CD4-positive, alpha-beta T cell treated with Interleukin-15 for 4 hours (primary cell): Measurements from ENCODE around the gene MEST.
"Not testable (repeated sequence)": the region's sequence is repeated elsewhere in the genome, so short reads cannot be mapped to it uniquely, and the experiment has no call there.

Source experiments
- DNase-seq: peaks from one replicate; pipeline ENCODE4 v3.0.0-alpha.2; 2020; ENCODE audit warnings: low spot score

MEST gene, protein sequence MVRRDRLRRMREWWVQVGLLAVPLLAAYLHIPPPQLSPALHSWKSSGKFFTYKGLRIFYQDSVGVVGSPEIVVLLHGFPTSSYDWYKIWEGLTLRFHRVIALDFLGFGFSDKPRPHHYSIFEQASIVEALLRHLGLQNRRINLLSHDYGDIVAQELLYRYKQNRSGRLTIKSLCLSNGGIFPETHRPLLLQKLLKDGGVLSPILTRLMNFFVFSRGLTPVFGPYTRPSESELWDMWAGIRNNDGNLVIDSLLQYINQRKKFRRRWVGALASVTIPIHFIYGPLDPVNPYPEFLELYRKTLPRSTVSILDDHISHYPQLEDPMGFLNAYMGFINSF

DNA sequence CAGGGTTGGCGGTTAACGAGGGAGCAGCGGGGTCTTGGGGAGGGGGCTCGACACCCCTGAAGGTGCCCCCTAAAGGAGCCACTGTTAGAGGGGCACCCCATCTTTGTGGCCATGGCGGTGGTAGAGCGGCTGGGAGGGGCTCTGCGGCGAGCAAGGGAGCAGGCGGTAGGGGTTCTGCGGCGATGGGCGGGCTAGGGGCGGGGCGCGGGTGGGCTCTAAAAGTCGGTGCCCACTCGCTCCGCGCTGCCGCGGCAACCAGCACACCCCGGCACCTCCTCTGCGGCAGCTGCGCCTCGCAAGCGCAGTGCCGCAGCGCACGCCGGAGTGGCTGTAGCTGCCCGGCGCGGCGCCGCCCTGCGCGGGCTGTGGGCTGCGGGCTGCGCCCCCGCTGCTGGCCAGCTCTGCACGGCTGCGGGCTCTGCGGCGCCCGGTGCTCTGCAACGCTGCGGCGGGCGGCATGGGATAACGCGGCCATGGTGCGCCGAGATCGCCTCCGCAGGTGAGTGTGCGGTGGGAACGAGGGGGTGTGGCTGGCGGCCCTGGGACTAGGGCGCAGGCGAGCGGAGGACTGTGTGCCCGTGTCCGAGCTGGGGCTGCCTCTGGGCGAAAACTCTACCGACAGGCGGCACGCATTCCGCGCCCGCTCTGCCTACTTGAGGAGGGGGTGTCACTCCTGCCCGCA lies at the start of gene MEST:
MEST (plus strand) TSS at position 245 of the 682 bp plus-strand sequence; CDS start at position 474, 229 bp downstream.
- DNase-seq = no peak

DNA sequence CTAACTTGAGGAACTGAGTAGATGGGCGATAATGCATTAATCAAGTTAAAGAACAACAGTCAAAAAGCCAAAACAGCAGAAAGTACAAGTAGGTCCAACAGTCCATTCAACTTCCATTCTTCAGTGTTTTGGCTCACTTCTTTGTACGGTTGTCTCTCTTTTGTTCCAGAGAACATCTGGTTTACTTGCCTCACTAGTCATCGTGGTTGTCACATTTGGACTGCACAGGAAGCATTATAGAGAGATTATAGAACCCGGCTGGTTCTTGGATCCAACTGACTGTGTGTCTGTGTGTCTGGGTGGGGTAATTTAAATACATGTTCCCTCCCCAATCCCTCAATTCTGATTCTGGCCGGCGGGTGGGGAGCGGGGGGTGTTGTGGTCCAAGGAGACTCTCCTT lies 49.3 kb upstream of the MEST start:
- DNase-seq = no peak

DNA sequence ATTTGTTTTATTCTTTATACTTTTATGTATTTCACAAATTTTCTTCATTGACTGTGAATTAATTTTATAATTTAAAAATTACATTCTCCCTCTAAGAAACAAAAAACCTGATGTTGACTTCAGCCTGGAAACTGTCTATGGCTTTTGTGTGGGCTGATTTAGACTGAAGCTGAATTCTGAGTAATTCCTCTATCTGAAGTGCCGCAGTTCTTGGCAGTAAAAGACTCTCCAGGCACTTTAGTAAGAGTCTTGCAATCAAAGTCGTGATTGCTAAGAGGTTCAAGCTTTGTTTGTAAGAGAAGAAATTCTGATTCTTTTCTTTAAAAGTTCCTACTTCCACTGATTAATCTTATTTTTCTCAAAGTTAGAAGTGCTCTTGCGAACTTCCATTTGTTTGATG lies 47.7 kb upstream of the MEST start:
- no peak for DNase-seq

DNA sequence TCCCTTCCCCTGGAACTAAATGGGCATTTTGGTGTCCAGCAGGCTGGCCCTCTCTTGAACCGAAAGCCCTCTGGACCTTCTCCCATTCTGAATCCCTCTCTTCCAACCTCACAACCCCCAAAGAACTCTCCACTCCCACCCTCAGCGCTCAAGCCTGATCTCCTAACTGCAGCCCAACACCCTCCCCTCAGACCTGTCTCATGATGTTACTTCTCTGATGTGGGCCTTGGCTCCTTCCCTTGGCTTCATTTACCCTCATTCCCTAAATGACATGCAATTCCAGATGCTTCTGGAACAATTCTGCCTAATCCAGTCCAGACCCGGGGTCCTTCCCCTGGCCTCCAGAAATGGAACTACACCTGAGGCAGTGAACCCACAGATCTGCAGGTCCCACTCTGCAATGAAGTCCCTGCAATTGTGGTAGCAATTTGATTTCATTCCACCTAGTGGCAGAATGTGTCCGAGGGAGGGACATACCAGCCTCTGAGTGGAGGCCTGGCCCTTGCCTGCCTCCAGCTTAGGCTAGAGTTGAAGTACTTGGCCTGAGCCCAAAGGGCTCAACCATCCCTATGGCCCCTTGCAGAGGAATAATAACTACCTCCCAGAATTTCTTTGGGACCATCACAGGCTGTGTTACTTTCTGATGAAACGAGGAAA lies 47.0 kb upstream of the MEST start:
- DNase-seq = no peak

DNA sequence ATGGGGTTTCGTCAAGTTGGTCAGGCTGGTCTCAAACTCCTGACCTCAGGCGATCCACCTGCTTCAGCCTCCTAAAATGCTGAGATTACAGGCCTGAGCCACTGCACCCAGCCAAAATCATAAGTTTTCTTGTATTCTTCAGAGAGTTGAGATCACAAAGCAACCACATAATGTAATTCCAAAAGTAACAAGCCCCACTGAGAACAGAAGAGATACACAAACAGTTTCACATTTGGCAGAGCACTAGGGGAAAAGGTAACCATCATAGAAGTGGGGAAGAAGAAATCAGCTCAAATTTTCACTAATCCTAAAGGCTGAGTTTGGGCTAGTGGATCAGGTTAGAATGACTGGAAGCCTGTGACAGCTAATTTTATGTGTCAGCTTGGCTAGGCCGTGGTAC lies 45.6 kb upstream of the MEST start:
- DNase-seq = no peak

DNA sequence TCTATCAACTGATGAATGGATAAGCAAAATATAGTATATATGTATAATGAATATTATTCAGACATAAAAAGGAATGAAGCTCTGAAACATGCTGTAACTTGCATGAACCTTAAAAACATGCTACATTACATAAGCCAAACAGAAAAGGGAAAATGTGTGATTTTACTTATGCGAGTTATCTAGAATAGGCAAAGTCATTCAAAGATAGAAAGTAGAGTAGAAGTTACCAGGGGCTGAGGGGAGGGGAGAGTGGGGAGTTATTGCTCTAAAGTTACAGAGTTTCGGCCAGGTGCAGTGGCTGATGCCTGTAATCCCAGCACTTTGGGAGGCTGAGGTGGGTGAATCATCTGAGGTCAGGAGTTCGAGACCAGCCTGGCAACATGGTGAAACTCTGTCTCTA lies 40.5 kb upstream of the MEST start:
- not testable (repeated sequence) for DNase-seq

DNA sequence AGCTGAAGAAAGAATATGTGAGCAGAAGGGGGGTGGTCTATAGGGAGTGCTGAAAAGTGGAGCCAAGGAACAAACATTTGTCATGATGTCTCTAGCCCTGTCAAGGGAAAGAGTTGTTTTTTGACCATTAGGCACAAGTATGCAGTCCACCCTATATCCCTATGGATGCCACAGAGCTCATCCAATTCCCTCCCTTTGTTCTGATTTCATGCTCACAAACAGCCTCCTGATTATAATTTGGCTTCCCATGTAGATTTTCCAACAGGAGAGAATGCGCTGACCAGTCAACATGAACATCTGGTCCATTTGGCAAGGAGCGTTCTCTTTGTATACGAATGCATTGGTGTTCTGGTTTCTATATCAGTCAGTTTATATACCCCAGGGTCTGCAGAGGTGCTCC lies 38.9 kb upstream of the MEST start:
- DNase-seq = no peak

DNA sequence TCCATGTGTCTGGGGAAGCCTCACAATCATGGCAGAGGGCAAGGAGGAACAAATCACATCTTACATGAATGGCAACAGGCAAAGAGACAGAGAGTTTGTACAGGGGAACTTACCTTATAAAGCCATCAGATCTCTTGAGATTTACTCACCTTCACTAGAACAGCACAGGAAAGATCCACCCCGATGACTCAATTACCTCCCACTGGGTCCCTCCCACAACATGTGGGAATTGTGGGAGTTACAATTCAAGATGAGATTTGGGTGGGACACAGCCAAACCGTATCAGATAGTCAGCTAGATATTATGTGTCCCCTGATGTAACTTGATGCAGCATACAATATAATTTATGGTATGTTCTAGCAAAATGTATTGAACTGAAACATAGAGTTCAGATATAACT lies 36.9 kb upstream of the MEST start:
- no peak for DNase-seq

DNA sequence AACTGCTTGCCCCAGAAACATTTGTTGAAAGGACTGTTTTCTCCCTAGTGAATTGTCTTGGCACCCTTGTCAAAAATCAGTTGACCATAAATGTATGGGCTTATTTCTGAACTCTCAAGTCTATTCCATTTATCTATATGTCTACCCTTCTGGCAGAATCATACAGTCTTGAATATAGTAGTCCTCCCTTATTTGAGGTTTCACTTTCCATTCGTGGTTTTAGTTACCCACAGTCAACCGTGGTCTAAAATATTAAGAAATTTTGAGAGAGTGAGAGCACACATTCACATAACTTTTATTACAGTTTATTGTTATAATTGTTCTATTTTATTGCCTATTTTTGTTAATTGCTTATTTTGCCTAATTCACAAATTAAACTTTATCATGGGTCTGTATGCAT lies 33.6 kb upstream of the MEST start:
- DNase-seq = no peak

DNA sequence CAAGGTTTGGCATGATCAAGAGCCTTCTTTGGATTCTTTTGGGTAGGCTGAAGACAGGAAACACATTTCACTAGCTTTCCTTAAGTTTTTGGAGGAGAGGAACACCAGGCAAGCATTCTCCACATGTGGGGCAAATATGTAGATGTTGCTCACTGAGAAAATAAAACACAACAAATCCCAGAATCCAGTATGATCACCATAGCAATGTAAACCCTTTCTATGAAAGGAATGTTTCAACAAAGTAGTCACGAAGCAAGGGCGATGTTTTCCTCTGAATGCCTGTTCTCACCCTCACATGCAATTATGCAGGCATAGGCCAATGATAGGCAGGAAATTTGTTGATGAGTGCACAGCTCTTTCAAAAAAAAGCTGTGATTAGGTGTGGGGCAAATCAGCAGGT lies 30.6 kb upstream of the MEST start:
- DNase-seq = no peak

DNA sequence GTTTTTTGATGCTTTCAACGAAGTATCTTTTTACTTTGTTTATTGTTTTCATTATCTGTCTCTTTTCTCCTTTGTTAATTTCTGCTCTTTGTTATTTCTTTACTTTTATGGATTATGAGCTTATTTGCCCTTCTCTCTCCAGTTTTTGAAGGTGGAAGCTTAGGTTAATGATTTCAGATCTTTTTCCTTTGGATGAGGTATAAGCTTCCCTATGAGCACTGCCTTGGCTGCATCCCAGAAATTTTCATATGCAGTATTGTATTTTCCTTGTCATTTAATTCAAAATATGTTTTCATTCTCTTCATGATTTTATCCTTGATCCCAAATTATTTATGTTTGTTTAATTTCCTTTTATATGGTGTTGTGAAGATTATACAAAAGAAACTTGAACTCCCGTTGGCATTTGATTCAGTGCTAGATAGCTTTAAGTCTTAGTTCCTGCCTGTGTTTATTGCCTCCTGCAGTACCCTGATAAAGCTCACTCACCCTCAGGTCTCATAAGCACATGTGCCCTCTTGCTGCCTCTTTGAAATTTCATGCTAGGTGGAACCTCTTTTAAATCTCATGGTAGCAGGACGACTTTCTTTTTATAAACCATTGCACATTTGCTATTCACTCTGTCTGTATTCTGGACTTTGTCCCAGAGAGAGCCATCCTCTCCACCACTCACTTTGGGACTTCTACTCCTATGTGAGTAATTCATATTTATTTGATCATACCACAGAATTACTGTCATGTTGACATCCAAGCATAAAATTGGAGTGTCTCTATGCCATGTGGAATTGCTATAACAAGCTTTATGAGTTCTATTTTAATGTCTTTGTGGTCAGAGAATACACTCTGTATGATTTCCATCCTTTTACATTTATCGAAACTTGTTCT lies 28.1 kb upstream of the MEST start:
- no peak for DNase-seq

DNA sequence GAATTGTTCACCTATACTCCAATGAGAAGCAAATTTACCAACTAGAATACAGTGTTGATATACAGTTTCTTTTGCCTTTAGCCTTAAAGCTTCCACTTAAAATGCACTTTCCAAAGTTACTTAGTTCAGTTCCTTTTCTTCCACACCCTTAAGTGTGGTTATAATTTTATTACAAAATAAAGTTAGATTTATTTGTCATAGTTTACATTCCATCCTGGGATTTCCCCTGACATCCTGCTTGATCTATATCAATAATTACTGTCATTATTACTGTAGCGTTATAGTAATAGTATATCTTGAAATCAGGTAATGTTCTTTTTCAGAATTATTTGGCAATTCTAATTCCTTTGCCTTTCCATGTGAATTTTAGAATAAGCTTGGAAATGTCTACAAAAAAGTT lies 23.3 kb upstream of the MEST start:
- no peak for DNase-seq

DNA sequence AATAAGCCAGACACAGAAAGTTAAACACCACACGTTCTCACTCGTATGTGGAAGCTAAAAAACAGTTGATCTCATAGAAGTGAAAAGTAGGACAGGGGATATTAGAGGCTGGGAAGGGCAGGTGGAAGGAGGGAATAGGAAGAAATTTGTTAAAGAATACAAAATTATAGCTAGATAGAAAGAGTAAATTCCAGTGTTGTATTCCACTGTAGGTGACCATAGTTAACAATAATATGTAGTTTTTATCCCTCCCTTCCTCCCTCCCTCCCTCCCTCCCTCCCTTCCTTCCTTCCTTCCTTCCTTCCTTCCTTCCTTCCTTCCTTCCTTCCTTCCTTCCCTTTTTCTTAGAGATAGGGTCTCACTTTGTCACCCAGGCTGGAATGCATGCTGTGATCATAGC lies 19.9 kb upstream of the MEST start:
- no peak for DNase-seq

DNA sequence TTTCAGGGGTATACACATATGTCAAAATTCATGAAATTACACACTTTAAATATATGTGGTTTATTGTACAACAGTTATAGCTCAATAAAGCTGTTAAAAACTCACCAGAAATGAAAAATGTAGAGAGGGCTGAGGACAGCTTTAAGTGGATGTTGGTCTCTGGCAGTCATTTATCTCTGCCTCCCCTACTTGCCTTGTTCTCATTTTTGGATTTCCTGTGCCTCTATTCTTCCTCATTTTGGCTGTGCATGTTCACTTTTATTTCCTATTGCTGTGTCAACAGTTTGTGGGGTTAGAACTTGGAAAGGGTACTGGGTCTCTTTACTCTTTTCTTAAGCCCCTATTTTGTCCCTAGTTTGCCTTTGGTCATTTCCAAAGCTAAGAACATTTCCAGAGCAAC lies 18.6 kb upstream of the MEST start:
- DNase-seq = no peak

DNA sequence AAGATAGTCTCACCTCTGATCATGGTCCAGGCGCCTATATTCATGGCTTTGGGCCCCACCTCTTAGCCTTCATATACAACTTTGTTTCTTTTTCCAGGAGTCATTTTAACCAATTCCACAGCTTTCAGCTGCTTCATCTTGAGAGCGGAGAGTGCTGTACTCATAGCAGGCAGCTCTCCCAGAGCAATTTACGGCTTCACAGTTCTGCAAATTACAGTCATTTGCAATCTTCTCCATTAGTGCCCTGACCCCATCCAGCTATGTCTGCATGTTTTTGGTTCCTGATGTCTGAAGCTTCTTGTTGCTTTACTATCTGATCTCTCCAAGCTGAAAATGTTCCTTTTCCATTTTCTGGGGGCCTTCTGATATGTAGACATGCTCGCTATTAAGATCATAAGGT lies 18.0 kb upstream of the MEST start:
- no peak for DNase-seq

DNA sequence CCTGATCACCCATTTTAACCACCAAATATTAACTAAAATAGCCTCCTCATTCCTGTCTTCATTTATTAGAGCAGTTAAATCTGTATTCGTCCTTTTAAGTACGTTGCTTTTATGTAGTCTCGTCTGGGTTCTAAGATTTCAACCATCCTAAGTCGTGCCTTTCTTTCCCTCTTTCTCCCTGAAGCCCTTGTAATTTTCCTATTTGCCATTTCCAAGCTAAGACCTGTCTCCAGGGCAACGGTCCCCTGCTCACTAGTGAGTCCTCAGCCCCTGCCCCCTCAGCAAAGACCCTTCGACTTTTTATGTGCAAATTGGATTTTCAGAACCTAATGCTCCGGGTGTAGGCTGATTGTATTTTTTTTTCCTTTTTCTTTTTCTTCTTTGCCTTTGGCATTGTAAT lies 16.1 kb upstream of the MEST start:
- DNase-seq = no peak

DNA sequence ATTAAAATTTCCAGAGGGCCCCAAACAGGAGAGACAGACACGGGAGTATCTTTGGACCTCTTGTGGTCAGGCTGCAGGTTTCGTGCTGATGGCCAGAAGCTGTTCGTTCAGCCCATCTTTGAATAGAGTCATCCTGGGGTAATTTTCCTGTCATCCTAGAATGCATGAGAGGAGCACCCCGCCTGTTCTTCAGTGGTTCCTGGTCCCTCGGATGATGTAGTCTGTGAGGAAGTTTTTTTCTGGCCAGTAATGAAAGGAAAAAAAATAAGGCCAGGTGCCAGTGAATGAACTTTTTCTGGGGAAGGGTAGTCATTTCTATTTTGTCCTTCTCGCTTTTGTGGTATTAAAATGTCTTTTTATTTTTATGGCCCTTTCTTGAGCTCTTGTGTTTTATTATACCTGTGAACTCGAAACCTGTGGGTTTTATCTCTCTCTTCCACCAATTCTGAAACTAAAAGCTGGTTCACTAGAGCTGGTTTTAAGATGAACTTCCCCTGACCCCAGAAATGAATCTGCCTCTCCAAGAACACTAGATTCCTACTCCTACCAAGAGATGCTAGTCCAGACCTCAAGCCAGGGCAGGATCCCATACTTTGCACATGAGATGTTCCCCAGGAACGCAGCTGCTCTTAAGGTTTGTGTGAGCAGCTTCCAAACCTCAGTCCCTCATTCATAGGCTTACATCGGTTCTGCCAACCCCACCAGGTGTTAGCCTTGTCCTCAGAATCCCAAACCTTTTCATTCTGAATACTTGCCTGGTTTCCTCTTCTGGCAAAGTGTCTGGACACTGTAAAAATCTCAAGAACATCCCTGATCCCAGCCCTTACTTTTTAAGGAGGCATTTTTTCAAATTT lies 15.4 kb upstream of the MEST start:
- DNase-seq = no peak

DNA sequence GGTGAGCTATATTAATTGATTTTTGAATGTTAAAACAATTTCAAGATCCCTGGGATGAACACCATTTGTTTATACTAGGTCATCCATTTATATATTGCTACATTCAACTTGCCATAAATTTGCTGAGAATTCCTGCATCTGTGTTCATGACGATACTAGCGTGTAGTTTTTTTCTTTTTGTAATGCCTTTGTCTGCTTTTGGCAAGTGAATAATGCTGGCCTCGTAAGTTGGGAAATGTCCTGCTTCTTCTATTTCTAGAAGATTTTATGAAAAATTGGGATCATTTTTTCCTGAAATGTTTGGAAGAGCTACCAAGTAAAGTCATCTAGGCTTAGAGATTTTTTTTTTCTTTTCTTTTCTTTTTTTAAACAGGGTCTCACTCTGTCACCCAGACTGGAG lies 12.9 kb upstream of the MEST start:
- DNase-seq = no peak

DNA sequence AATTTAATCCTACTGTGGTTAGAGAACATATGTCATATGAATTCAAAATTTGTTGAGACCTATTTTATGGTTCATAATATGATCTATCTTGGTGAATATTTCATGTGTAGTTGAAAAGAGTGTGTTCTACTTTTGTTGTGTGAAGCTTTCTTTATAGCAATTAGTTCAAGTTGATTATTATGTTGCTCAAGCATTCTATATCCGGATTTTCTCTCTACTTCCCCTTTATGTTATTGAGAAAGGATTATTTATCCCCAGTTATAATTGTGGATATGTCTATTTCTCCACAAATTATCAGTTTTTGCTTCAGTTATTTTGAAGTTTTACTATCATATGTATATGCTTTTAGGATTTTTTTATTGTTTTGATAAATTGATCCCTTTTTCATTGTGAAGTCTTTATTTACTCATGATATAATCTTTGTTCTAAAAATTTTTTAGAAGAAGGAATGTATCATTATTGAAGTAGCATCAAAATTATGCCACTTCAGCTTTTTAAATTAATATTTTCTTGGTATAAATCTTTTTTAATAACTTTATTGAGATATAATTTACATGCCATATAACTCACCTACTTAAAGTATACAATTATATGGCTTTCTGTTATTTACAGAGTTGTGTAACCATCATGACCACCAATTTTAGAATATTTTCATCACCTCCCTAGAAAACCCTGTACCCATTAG lies 12.0 kb upstream of the MEST start:
- DNase-seq = no peak

DNA sequence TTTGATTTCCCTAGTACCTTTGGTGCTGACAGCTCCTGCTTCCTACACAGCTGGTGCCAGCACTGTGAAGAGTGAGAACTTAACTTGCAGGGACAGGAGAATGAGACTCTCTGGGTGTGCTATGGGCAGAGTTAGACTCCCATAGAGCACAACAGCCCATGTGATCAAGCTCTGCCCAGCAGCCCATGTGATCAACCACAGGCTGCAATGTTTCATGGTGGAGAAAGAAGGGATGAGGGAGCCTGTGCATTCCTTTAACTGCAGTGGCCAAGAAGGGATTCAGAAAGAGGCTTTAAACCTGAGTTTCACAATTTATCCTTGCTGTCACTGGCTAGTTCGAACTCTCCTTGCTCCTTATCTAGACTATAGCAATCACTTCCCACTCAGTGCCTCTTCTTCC lies 10.0 kb upstream of the MEST start:
- no peak for DNase-seq

DNA sequence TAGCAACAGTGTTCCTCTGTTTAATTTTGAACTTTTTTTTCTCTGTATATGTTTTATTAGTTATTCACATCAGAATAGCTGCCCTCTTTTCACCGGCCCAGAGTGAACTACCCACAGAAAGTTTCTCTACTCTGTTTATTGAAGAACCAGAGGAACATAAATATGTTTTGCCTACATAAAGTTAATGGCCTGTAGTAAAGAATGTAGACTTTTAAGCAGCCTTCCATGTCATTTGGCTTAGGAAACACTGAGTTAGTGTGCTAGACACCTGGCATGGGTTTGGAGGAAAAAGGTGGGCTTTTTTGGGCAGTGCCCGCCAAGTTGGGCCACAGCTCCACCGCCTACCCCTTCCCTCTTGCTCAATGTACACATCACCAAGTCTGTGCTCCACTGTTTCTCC lies 8.9 kb upstream of the MEST start:
- DNase-seq = no peak
